HepG2 (cell line): ENCODE results near the gene RCHY1. TPM values are rescaled to one million over a fixed set of nuclear protein-coding genes. Genes with fewer than 3 reads are reported as not detected.

ENCODE experiments used
- ATAC-seq: fragments of 200-7000 bp; cut with Tn5 transposase; 3 replicates; pipeline ENCODE4 v1.9.1; 2020; ENCODE audit warnings: mild to moderate bottlenecking, moderate library complexity
- BruUV-seq: library from RNA; stranded (reverse); fragments of 400-500 nt; replicated peaks from 2 replicates; lab custom pipeline; 2021; lab: Mats Ljungman, UMichigan
- CTCF ChIA-PET: fragments of 300-600 bp; formaldehyde crosslinking; extraction: SDS; loops from one replicate; lab custom pipeline; 2021; ENCODE audit warnings: low total read pairs, inconsistent platforms, low intra/inter-chr PET ratio; lab: Yijun Ruan, JAX
- POLR2A ChIA-PET: fragments of 350-600 bp; sonication (Branson Sonifier 250); formaldehyde crosslinking; loops from one replicate; lab custom pipeline; 2020; ENCODE audit warnings: antibody characterized with exemption, inconsistent platforms; lab: Yijun Ruan, JAX
- DNase-seq: peaks from one replicate; pipeline ENCODE4 v3.0.0-alpha.2; 2015; ENCODE audit warnings: low spot score
- FAIRE-seq: peaks from 3 replicates; lab custom pipeline; 2011; peaks lifted over from hg19 to GRCh38; lab: Jason Lieb, UNC
- H2AFZ ChIP-seq: one replicate; pipeline ENCODE4 v1.6.1; 2011; ENCODE audit warnings: low read length, inconsistent platforms
- H3K27ac ChIP-seq: fragments of 300-600 bp; 3 replicates; pipeline ENCODE4 v1.8.0; 2011; ENCODE audit warnings: mixed run types, mild to moderate bottlenecking, mixed read lengths, low read length, inconsistent platforms; ENCODE audit not compliant: insufficient read depth; ENCODE audit errors: extremely low read length
- H3K27me3 ChIP-seq, 2 experiments: fragments of 200-600 bp in 1 of 2; 2 replicates in 1 of 2; 3 replicates in 1 of 2; pipeline versions ENCODE4 v1.6.0 to v1.8.0; 2011; ENCODE audit warnings: low read length in 2 of 2, mild to moderate bottlenecking in 2 of 2, moderate library complexity in 2 of 2, inconsistent platforms in 1 of 2; ENCODE audit not compliant: insufficient read depth in 2 of 2, control insufficient read depth in 1 of 2
- H3K36me3 ChIP-seq, 2 experiments: fragments of 200-600 bp in 1 of 2; replicated peaks in 1 of 2; 2 replicates in 1 of 2; 3 replicates in 1 of 2; pipeline versions ENCODE4 v1.5.1 to v1.8.0; 2011; ENCODE audit warnings: low read length in 2 of 2, inconsistent platforms in 1 of 2; ENCODE audit not compliant: insufficient read depth in 2 of 2, control insufficient read depth in 1 of 2
- H3K4me1 ChIP-seq: 2 replicates; pipeline ENCODE4 v1.5.1; 2012; ENCODE audit warnings: low read length, inconsistent platforms; ENCODE audit not compliant: insufficient read depth
- H3K4me2 ChIP-seq: 2 replicates; pipeline ENCODE4 v1.6.0; 2011; ENCODE audit warnings: low read depth, low read length, inconsistent platforms
- H3K4me3 ChIP-seq, 3 experiments: fragments of 200-600 bp in 1 of 3; sonication (generic), shearing (Covaris generic) in 1 of 3; replicated peaks in 1 of 3; 2 replicates each; pipeline ENCODE4 v1.5.1; 2011 to 2016; ENCODE audit warnings: low read length in 3 of 3, inconsistent platforms in 2 of 3, low read depth in 2 of 3, mild to moderate bottlenecking in 2 of 3, control low read depth in 1 of 3, mixed read lengths in 1 of 3; ENCODE audit not compliant: insufficient read depth in 1 of 3
- H3K79me2 ChIP-seq: one replicate; pipeline ENCODE4 v1.6.1; 2011; ENCODE audit warnings: low read length, inconsistent platforms; ENCODE audit not compliant: insufficient read depth
- H3K9ac ChIP-seq: 2 replicates; pipeline ENCODE4 v1.6.0; 2011; ENCODE audit warnings: mild to moderate bottlenecking, low read depth, low read length, inconsistent platforms; ENCODE audit not compliant: insufficient read depth
- H3K9me3 ChIP-seq: 2 replicates; pipeline ENCODE4 v1.5.1; 2012; ENCODE audit warnings: mild to moderate bottlenecking, low read length
- H4K20me1 ChIP-seq: 2 replicates; pipeline ENCODE4 v1.6.0; 2011; ENCODE audit warnings: inconsistent platforms, mild to moderate bottlenecking, low read length, moderate library complexity; ENCODE audit not compliant: insufficient read depth
- EED ChIP-seq: sonication (generic); formaldehyde crosslinking; IDR thresholded peaks from 2 replicates; pipeline ENCODE4 v1.5.0; 2020; ENCODE audit warnings: mild to moderate bottlenecking, missing genetic modification reagents
- ELF1 ChIP-seq: sonication (generic); formaldehyde crosslinking; IDR thresholded peaks from 2 replicates; pipeline ENCODE4 v1.4.0; 2020; ENCODE audit warnings: missing genetic modification reagents
- EZH2 ChIP-seq: conservative IDR thresholded peaks from 2 replicates; pipeline ENCODE4 v1.6.1; 2012; ENCODE audit warnings: mild to moderate bottlenecking, low read depth, low read length, moderate library complexity
- HNRNPL ChIP-seq: fragments of 200-400 bp; formaldehyde crosslinking; IDR thresholded peaks from 2 replicates; pipeline ENCODE4 v1.6.1; 2017; ENCODE audit warnings: mild to moderate bottlenecking, low read depth, low read length
- PRPF4 ChIP-seq: fragments of 200-400 bp; formaldehyde crosslinking; IDR thresholded peaks from 2 replicates; pipeline ENCODE4 v1.6.1; 2016; ENCODE audit warnings: low read length, low read depth; ENCODE audit not compliant: poor library complexity, severe bottlenecking
- SIN3A ChIP-seq: IDR thresholded peaks from 2 replicates; pipeline ENCODE4 v1.6.1; 2011; ENCODE audit warnings: low read depth, mild to moderate bottlenecking, control low read depth, low read length, borderline replicate concordance
- ZNF282 ChIP-seq: fragments of 450-650 bp; IDR thresholded peaks from 2 replicates; pipeline ENCODE4 v1.6.1; 2018; ENCODE audit not compliant: partially characterized antibody
- ZNF557 ChIP-seq: sonication (generic); formaldehyde crosslinking; IDR thresholded peaks from 2 replicates; pipeline ENCODE4 v1.4.0; 2020; ENCODE audit warnings: missing genetic modification reagents
- WGBS: methylation state at CpG from one replicate; pipeline ENCODE4 v1.1.6; 2017; ENCODE audit warnings: low lambda C conversion rate; 5-methylcytosine and 5-hydroxymethylcytosine counted together
- in situ Hi-C: cut with HindIII; loops from 2 replicates; pipeline ENCODE4 v1.10.0; 2017; ENCODE audit warnings: low pct_unique_long_range_greater_than_20kb; ENCODE audit not compliant: extremely low pct_ligation_motif_present
- intact Hi-C: fragments of 100-400 bp; cut with micrococcal nuclease; formaldehyde crosslinking; loops from one replicate; pipeline ENCODE4 v1.10.0; 2022; ENCODE audit not compliant: unreplicated experiment
- polyA plus RNA-seq, 8 experiments: library from polyadenylated mRNA; depleted of rRNA in 3 of 8; stranded (reverse) in 7 of 8; unstranded in 1 of 8; fragments of >200 nt; fragmentation: Illumina TruSeq in 4 of 8; extraction: Trizol in 4 of 8; gene quantifications; 2 replicates each; pipeline versions ENCODE4 v1.2.1 to v1.2.3, GENCODE V29; 2011 to 2016; ENCODE audit warnings: low read depth in 4 of 8, missing spikeins in 1 of 8, mixed read lengths in 1 of 8; ENCODE audit not compliant: insufficient read depth in 1 of 8
- total RNA-seq, 5 experiments: library from RNA; depleted of rRNA; stranded (reverse); fragments of >200 nt; fragmentation: Illumina TruSeq; extraction: Trizol; gene quantifications; 2 replicates each; pipeline ENCODE4 v1.2.3, GENCODE V29; 2016; ENCODE audit warnings: low read depth in 1 of 5
- TF ChIP-seq, protein P1 (sequence below): sonication (generic); formaldehyde crosslinking; IDR thresholded peaks from 2 replicates; pipeline ENCODE4 v1.4.0; 2020; ENCODE audit warnings: missing genetic modification reagents, borderline replicate concordance
- TF ChIP-seq, protein P2 (sequence below): sonication (generic); formaldehyde crosslinking; IDR thresholded peaks from 2 replicates; pipeline ENCODE4 v1.8.0; 2022; ENCODE audit warnings: mild to moderate bottlenecking, missing genetic modification reagents, moderate library complexity
- TF ChIP-seq, protein P3 (sequence below): sonication (generic); formaldehyde crosslinking; IDR thresholded peaks from 2 replicates; pipeline ENCODE4 v1.5.0; 2020; ENCODE audit warnings: mild to moderate bottlenecking, missing genetic modification reagents, borderline replicate concordance

RCHY1 gene
- total and polyA plus RNA-seq, 2 of the 13 experiments (the other 11 are each of a cell fraction or from before 2014, with no cell fraction given): 19.9 to 30.5 TPM

DNA sequence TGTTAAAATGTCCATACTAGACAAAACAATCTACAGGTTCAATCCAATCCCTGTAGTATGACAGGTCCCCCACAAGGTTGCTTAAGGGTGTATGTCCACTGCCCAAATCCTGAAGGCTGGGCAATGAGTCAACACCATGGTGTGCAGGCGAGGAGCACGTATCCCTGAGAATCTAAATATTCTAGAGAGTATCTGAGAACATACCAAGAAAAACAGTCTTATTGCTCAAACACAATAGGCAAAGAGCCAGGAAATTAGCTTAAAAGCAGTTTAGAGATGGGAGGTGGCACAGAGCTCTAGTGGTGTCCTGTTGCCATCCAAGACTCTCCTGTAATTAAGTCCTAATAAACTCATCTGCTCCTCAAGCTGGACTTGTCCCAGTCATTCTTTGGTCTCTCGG lies 37.0 kb downstream of the RCHY1 start:
- no peak overlapping the region for H2AFZ ChIP-seq
- no peak for FAIRE-seq
- ATAC-seq: no peak
- no peaks in the 10 kb centered on the region for H3K79me2 ChIP-seq
- no peak for DNase-seq
- no peaks in the 10 kb centered on the region for H3K27me3 ChIP-seq
- H3K4me1 ChIP-seq: no peaks in the 10 kb centered on the region
- H3K27ac ChIP-seq: no peak overlapping the region
- no peak overlapping the region for H3K9ac ChIP-seq
- H3K9me3 ChIP-seq: no peaks in the 10 kb centered on the region
- no peak overlapping the region for H3K4me3 ChIP-seq
- POLR2A ChIA-PET: no interaction called here
- WGBS: 97% methylated on average over 3 of the region's 3 CpGs
- no peaks in the 10 kb centered on the region for H4K20me1 ChIP-seq
- CTCF ChIA-PET: no interaction called here
- H3K36me3 ChIP-seq: peaks cover 4 to 12% of the 10 kb centered on the region in 2 experiments
- in situ Hi-C loops (loop anchor here (25.0 kb wide), 1 partner anchor 540 kb away; the partner anchor contains the start of gene PARM1), intact Hi-C loops (no loop called here)
- BruUV-seq: no TSS peak
- no peak overlapping the region for H3K4me2 ChIP-seq
- TF ChIP-seq PRPF4 (no peak), ZNF282 (no peak), EED (CRISPR knock-in tag) (no peak), HNRNPL (no peak), SIN3A (no peak), ZNF557 (CRISPR knock-in tag) (no peak), ELF1 (CRISPR knock-in tag) (no peak), EZH2 (no peak)
- TF ChIP-seq, protein P1, sequence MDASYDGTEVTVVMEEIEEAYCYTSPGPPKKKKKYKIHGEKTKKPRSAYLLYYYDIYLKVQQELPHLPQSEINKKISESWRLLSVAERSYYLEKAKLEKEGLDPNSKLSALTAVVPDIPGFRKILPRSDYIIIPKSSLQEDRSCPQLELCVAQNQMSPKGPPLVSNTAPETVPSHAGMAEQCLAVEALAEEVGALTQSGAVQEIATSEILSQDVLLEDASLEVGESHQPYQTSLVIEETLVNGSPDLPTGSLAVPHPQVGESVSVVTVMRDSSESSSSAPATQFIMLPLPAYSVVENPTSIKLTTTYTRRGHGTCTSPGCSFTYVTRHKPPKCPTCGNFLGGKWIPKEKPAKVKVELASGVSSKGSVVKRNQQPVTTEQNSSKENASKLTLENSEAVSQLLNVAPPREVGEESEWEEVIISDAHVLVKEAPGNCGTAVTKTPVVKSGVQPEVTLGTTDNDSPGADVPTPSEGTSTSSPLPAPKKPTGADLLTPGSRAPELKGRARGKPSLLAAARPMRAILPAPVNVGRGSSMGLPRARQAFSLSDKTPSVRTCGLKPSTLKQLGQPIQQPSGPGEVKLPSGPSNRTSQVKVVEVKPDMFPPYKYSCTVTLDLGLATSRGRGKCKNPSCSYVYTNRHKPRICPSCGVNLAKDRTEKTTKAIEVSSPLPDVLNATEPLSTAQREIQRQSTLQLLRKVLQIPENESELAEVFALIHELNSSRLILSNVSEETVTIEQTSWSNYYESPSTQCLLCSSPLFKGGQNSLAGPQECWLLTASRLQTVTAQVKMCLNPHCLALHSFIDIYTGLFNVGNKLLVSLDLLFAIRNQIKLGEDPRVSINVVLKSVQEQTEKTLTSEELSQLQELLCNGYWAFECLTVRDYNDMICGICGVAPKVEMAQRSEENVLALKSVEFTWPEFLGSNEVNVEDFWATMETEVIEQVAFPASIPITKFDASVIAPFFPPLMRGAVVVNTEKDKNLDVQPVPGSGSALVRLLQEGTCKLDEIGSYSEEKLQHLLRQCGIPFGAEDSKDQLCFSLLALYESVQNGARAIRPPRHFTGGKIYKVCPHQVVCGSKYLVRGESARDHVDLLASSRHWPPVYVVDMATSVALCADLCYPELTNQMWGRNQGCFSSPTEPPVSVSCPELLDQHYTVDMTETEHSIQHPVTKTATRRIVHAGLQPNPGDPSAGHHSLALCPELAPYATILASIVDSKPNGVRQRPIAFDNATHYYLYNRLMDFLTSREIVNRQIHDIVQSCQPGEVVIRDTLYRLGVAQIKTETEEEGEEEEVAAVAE (CRISPR knock-in tag): no peak
- TF ChIP-seq, protein P2, sequence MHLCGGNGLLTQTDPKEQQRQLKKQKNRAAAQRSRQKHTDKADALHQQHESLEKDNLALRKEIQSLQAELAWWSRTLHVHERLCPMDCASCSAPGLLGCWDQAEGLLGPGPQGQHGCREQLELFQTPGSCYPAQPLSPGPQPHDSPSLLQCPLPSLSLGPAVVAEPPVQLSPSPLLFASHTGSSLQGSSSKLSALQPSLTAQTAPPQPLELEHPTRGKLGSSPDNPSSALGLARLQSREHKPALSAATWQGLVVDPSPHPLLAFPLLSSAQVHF (CRISPR knock-in tag): no peak
- TF ChIP-seq, protein P3, sequence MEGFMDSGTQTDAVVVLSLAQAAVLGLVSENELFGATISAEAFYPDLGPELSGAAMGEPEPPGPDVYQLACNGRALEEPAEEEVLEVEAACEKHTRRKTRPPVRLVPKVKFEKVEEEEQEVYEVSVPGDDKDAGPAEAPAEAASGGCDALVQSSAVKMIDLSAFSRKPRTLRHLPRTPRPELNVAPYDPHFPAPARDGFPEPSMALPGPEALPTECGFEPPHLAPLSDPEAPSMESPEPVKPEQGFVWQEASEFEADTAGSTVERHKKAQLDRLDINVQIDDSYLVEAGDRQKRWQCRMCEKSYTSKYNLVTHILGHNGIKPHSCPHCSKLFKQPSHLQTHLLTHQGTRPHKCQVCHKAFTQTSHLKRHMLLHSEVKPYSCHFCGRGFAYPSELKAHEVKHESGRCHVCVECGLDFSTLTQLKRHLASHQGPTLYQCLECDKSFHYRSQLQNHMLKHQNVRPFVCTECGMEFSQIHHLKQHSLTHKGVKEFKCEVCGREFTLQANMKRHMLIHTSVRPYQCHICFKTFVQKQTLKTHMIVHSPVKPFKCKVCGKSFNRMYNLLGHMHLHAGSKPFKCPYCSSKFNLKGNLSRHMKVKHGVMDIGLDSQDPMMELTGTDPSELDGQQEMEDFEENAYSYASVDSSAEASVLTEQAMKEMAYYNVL (CRISPR knock-in tag): no peak
